GM18519 (cell line): ENCODE results near the gene WNK2.
"Not testable (repeated sequence)": the region's sequence is repeated elsewhere in the genome, so short reads cannot be mapped to it uniquely, and the experiment has no call there.

Experiments
- ATAC-seq: cut with Tn5 transposase; IDR thresholded peaks from one replicate; pipeline ENCODE4 v1.9.1; 2021; ENCODE audit warnings: mild to moderate bottlenecking, moderate library complexity; ENCODE audit not compliant: unreplicated experiment, low FRiP score

WNK2 gene

DNA sequence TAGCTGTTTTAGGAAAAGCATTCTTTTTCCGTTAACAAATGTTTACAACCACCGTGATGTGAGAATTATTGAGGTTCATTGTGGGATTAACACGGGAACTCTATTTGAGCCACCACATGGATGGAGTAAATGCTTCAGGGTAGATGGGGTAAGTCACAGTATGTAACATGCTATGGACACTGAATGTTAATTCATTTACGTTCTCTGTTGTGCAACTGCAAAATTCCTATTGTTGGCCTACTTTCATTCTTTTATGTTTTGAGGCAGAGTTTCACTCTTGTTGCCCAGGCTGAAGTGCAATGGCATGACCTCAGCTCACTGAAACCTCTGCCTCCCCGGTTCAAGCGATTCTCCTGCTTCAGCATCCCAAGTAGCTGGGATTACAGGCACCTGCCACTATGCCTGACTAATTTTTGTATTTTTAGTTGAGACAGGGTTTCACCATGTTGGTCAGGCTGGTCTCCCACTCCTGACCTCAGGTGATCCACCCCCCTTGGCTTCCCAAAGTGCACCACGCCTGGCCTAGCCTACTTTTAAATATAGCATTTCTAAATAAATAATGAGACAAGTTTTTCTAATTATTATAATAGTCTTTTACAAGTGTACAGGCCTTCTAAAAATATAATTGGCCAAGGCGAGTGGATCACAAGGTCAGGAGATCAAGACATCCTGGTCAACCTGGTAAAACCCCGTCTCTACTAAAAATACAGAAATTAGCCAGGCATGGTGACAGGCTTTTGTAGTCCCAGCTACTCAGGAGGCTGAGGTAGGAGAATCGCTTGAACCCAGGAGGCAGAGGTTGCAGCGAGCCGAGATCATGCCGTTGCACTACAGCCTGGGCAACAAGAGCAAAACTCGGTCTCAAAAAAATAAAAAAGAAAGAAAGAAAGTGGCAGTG lies 169.7 kb downstream of the WNK2 start:
- not testable (repeated sequence) for ATAC-seq

DNA sequence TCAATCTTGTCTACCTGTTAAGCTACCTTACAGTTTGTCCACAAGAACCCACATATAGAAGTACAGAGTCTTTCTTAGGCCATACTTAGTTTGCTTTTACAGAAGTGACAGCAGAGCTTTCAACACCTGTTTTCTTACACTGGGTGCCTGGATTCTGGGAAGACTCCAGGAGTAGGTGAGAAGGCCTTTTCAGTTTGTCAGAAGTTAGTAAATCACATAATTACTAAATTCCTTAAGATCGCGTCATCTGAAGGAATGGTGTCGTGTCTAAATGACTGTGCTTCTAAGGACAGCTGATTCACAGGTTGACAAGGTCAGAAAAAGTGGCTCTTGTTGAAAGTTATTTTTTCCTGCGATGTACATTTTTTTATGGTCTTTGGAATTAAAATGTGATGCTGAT lies 170.5 kb downstream of the WNK2 start:
- no peak for ATAC-seq

DNA sequence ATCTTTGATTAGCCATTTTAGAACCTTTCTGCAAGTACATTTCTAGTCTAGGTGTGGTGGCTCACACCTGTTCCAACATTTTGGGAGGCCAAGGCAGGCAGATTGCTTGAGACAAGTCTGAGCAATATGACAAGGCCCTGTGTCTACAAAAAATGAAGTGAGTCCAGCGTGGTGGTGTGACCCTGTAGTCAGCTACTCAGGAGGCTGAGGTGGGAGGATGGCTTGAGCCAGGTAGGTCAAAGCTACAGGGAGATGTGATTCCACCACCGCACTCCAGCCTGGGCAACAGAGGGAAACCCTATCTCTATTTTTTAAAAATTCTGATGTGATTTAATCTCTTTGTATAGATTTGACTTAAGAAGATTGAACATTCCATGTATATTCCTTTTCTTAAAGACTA lies 171.9 kb downstream of the WNK2 start:
- ATAC-seq, result no peak

DNA sequence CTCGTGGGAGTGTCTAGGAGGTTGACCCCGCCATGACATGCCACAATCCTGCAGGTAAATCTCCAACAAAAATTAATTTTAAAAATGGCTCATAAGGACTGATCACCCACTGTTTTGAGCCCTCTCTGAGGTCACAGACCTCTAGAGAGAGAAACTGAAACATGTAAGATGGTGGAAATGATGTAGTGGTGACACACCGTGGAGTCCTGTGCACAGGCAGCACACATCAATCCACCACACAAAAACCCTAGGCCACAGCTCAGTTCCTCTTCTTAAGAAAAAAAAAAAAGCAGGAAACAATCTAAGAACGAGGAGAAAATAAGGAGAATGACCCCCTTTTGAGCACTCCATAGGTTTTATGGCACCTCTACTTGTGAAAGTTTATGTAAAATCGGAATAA lies 173.7 kb downstream of the WNK2 start:
- ATAC-seq, result peak; percentile 61

DNA sequence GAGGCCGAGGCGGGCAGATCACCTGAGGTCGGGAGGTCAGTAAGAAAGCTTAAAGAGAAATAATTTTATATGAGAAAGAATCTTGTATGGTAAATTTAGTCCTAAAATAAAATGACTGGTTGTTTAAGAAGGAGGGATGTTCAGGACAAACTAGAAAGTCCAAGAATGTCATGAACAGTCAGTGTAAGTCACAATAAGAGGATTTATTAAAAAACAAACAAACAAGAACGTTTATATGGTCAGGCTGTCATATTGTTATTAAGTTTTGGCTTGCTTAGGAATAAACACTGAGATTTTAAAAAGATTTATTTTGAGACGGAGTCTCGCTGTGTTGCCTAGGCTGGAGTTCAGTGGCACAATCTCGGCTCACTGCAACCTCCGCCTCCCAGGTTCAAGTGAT lies 176.0 kb downstream of the WNK2 start:
- ATAC-seq, result not testable (repeated sequence)

DNA sequence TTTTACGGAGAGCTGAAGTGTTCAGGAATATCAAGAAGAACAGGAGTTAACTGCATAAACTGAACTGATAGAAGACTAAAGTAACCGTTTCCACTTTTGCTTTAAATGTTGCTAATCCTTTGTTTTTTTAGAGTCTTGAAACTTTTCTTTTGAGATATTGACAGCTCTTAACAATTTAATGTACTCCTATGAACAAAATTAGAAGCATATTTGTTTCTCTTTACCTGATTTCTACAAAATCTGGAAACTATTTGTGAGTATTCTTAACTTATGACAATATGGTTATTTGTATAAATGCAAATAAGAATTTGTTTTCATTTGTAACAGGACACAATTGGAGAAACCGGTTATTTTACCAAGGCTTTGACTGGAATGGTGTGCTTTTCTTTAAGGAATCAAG lies 178.1 kb downstream of the WNK2 start:
- no peak for ATAC-seq

DNA sequence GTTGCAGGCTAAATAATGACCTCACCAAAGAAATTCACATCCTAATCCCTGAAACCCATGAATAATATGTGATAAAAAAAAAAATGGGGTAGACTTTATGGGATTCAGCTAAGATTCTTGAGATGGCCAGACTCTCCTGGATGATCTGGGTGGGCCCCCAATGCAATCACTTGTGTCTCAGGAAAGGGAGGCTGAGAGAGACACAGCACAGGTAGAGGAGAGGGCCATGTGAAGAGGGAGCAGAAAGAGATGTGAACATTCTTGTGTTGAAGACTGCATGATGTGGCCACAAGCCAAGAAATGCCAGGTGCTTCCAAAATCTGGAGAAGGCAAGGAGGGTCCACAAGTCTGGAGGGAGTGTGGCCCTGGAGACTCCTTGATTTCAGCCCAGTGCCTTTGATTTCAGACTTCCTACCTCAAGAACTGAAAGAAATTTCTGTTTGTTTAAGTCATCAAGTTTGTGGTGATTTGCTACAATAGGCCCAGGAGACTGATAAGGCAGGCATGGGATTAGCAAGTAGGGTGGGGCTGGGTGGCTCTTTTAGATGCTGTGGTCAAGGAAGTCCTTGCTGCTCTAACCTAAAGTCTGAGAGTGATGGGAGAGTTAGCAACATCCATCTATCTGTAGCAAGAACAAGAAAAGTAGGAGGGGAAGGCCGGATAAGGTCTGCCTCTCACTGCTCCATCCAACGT lies 180.9 kb downstream of the WNK2 start:
- ATAC-seq, result no peak

DNA sequence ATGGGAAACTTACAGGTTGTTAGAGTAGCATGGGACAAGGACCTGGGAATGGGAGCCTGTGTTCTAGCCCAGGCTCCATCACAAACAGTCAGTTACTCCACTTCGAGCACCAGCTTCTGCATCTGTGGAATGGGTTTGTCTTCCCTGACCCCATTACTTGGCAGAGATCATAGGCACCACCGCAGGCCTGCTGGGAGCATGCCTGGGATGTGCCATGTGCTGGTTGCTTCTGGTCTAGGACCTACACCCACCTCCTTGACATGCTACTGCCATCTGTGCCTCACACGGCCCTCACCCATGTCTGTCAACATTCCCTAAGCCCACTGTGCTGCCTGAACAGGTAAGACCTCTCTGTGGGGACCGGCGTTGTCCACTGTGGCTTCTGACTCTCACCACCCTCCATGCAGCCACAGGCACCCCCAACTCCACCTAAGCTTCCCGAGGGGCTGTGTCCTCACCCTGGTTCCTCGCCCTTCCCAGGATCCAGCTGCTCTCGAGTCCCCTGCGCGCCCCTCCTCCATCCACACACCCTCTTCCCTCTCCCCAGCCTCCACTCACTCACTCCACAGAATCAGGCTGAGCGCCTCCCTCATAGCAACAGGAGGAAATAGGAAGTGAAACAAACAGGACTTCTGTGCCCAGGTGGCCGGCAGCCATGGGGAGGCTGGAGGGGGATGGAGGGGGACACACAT lies 181.6 kb downstream of the WNK2 start:
- ATAC-seq, result no peak

DNA sequence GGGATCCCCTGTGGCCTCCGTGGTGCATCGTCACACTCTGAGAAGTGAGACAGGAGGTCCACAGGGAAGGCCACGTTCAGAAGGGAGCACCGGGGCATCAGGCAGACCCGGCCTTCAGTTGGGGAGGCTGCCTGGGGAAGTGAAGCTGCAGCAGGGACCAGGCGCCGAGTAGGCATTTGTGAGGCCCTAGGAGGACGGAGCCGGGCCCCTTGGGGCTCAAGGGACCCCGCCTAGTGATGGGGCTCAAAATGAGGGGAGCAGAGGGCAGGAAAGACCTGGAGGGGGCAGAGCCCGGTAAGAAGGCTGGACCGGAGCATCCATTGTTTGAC lies 182.1 kb downstream of the WNK2 start:
- ATAC-seq, result no peak

DNA sequence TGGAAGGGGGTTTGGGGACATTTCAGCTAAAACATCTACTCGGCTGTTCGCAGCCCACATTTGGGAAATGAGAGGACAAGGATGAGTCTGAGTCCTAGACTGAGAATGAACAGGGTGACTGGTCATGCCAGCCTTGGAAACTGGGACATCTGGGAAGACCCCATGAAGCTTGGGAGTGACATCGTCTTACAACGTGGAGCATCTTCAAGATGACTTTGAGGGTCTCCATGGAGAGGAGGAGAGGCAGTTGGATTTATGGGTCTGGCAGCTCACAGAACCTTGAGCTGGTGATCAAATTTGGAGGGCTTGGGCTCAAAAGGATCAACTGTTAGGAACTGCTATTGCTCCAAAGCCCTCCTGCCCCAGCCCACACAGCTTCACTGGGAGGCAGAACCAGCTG lies 182.5 kb downstream of the WNK2 start:
- ATAC-seq, result not testable (repeated sequence)

DNA sequence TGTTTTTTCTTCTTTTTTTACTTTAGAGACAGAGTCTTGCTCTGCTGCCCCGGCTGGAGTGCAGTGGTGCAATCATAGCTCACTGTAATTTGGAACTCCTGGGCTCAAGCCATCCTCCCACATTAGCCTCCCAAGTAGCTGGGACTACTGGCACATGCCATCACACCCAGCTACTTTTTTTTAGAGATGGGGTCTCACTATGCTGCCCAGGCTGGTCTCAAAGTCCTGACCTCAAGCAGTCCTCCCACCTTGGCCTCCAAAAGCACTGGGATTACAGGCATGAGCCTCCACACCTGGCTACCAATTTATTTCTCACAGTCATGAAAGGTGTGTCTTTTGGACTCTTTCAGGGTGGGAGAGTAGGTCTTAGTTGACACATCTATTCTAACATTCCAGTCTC lies 184.5 kb downstream of the WNK2 start:
- ATAC-seq, result no peak

DNA sequence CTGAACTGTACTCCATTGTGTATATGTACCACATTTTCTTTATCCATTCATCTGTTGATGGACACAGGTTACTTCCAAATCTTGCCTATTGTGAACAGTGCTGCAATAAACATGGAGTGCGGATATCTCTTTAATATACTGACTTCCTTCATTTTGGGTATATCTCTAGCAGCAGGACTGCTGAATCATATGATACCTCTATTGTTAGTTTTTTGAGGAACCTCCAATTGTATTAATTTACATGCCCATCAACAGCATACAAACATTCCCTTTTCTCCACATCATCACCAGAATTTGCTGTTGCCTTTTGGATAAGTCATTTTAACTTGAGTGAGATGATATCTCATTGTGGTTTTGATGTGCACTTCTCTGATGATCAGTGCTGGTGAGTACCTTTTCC lies 185.7 kb downstream of the WNK2 start:
- ATAC-seq, result no peak
